GM18870 (cell line): Measurements from ENCODE around the gene RBFOX2.
"Not testable (repeated sequence)": the region's sequence is repeated elsewhere in the genome, so short reads cannot be mapped to it uniquely, and the experiment has no call there.

Source experiments
- ATAC-seq: cut with Tn5 transposase; IDR thresholded peaks from one replicate; pipeline ENCODE4 v1.9.1; 2021; ENCODE audit warnings: moderate library complexity; ENCODE audit not compliant: unreplicated experiment

Gene RBFOX2

DNA sequence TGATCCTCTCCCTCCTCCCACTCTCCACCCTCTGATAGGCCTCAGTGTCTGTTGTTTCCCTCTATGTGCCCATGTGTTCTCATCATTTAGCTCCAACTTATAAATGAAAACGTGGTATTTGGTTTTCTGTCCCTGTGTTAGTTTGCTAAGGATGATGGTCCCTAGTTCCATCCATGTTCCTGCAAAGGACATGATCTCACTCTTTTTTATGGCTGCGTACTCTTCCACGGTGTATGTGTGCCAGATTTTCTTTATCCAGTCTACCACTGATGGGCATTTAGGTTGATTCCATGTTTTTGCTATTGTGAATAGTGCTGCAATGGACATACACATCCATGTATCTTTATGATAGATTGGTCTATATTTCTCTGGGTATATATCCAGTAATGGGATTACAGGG is 15.9 kb upstream of the RBFOX2 start:
- ATAC-seq: not testable (repeated sequence)

DNA sequence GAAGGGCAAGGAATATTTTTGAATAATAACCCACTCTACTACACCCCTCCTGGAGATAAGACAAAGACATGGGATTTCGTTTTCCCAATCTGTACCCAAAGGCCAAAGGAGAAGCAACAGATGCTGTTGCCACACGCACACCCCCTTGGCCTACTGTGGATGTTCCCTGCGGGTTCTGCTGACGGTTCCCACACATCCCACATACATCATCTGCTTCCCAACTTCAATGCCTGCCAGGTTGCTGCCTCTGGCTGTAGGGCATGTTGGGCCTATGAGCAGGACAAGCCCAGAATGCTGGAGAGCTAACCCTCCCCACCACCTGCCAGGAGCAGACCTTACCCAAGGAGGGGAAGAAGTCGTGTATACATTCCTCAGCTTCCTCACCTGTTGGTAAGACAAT is 13.6 kb upstream of the RBFOX2 start:
- ATAC-seq: no peak

- no peak for ATAC-seq
These were observed 10.5 kb upstream of the RBFOX2 start for GRCh38 chr22:36039125-36039524.

DNA sequence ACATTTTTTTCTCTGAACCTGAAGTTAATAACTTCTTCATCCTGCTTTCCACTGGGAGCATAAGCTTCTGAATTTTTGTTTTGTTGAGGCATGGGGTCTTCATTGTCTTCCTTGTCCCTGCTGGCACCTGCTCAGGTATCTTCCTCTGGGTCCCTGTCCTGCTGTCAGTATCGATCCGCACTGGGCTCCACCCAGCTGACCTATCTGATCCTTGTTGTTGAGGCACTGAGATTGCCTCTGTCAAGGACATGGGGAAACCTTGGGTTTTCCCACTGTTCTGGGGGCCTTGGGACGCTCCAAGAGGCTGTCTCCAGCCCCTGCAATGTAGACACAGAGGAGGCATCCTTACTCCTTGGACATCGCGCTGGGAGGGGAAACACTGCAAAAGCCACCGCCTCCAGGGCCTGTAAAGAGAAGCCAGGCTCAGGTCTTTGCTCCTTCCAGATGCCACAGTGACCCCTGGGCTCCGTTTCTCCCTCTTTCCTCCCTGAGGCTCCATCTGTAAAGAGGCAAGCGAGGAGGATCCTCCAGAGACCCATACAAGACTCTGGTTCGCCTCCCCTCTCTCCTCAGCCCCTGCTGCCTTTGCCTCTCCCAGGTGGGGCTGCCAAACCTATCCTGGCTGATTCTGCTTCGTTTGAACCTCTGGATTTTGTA is 8.6 kb upstream of the RBFOX2 start:
- no peak for ATAC-seq

DNA sequence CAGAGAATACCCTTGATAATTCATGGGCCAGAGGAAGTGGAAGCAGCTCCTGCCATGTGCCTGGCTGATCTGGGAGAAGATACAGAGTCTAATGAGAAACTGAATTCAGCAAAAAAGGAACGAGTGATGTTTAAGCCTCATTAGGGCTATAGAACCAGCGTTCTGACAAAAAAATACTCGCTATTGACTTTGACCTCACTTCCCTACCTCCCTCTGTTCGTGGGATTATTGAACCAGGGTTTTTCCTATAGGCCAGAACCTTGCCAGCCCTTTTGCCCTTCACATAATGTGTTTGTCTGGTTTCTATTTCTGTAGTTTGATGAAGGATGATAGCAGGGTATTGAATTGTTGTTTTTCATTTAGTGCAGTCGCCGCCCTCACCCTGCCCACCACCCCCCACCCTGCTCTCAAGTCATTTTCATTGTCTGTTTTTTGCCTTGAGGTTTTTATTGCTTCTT is 7.6 kb upstream of the RBFOX2 start:
- no peak for ATAC-seq

DNA sequence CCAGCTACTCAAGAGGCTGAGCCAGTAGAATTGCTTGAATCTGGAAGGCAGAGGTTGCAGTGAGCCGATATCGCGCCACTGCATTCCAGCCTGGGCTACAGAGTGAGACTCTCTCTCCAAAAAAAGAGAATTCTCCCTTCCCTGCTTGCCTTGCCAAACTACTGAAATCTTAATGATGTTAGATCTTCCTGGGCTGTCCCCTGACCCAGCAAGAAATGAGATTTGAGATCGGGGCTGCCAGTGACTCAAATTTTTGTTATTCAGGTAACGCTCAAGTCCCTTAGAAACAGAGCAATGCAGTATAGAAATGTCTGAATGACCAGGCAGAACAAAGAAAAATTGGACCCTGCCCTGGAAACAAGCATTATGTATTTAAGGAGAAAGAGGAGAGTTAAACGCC is 4.0 kb upstream of the RBFOX2 start:
- no peak for ATAC-seq

- no peak for ATAC-seq
These were observed 757 bp upstream of the RBFOX2 start for GRCh38 chr22:36029406-36029755.

- ATAC-seq: no peak
These were observed 534 bp downstream of the RBFOX2 start for GRCh38 chr22:36027935-36028645.

GRCh38 chr22:36027579-36027934 is 1.1 kb downstream of the RBFOX2 start:
- no peak for ATAC-seq

- ATAC-seq: no peak
These were observed 1.9 kb downstream of the RBFOX2 start for GRCh38 chr22:36026741-36027140.

GRCh38 chr22:36022697-36023096 is 5.9 kb downstream of the RBFOX2 start:
- ATAC-seq: no peak

DNA sequence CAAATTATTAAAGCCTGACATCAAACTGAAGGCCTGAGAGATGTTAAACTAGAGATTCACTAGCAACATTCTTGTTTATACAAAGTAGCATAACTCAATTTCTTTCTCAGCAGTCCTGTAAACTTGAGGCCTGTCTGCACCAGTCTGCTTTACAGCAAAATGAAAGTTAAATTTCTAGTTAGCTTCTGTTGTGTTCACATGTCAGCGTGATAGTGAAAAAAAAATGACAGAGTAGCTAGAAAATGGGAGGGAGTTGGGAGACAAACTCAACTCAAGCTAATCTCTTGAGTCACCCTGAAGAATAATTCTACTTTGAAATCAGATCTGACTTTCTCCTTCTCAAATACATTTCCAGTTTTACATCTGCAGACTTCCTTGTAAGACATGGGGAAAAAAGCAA is 6.5 kb downstream of the RBFOX2 start:
- no peak for ATAC-seq

DNA sequence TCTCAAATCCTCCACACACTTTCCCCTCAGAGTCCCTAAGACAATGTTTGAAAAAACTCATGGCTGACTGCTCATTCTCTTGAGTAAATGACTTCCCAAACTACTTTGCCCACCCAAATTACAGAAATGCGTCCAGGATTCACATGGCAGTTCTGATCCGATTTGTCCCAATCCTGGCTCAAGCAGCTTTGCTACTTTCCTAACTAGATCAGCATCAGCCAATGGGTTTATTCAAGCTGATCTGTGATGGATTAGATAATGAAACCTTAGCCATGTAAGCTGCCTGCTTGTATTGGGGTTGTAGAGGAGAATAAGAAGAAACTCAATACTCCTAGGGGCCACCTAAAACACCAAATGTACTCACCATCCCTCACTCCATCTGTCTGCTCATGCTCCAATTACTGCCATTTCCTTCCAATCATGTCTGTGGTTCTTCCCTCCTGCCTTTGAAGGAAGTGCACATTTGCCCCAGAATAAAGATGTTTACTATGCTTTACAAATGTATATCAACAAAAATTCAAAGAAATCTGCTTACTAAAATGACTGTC is 6.9 kb downstream of the RBFOX2 start:
- no peak for ATAC-seq

DNA sequence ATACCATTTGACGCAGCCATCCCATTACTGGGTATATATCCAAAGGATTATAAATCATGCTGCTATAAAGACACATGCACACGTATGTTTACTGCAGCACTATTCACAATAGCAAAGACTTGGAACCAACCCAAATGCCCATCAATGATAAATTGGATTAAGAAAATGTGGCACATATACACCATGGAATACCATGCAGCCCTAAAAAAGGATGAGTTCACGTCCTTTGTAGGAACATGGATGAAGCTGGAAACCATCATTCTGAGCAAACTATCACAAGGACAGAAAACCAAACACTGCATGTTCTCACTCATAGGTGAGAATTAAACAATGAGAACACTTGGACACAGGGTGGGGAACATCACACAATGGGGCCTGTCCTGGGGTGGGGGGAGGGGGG is 7.8 kb downstream of the RBFOX2 start:
- not testable (repeated sequence) for ATAC-seq

- no peak for ATAC-seq
These were observed 11.0 kb downstream of the RBFOX2 start for GRCh38 chr22:36017651-36018091.

GRCh38 chr22:36016684-36017083 is 11.9 kb downstream of the RBFOX2 start:
- no peak for ATAC-seq

DNA sequence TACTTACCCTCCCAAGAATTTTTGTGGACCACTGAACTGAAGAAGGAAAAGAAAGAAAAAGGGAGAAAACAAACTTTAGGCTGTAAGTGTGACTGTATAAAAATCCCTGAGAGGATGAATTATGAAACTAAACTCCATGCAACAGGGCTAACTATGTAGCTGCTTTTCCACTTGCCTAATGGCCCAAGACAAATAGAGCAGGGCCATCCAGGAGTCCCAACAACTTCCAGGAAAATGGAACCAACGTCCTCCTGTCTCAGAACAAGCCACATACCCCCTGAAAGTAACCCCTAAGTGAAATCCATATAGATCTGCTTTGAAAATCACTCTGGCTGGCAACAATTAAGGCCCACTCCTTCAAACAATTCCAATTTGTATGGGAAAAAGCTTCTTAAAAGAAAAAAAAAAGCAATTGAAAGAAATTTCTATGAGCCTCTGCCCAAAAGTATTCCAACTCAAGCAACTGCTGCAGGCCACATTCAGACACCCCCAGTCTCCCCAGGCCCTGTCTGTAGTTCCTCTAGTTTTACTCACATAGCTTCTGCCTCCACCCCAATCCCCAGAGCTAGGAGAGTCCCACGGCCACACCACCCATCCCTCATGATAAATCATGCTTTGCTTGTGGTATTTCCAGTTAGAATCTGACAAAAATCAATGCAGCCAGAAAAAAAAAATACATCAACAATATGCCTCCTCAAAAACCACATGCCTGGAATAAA is 12.7 kb downstream of the RBFOX2 start:
- no peak for ATAC-seq

DNA sequence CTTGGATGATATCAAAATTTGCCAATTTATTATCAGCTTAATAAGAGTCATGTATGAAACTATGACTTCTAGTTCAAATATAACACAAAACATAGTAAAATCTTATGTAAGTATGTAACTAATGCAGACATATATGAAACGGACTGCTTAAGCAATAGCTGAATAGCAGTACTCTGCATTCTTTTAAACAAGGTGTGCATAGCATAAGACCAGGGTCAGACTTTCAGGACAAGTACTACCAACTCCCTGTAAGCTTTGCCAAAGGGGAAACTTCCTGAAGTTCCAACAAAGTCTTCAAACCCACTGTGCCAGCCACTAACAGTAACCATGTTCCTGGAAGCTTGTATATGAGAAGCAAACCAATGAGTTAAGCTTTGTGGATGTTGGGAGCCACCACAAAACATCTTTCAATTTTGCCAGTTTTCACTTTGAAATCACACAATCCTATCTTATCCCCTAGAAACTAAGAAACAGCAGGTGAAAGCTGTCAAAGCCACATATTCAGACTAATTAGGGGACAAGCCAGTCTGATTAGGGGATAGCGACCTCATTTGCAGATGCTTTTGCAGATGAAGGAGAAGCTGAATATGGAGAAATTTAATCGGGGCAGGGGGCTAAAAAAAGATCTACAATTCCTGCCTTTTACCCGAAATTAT is 13.3 kb downstream of the RBFOX2 start:
- ATAC-seq: no peak

- no peak for ATAC-seq
These were observed 14.0 kb downstream of the RBFOX2 start for GRCh38 chr22:36014546-36015074.

DNA sequence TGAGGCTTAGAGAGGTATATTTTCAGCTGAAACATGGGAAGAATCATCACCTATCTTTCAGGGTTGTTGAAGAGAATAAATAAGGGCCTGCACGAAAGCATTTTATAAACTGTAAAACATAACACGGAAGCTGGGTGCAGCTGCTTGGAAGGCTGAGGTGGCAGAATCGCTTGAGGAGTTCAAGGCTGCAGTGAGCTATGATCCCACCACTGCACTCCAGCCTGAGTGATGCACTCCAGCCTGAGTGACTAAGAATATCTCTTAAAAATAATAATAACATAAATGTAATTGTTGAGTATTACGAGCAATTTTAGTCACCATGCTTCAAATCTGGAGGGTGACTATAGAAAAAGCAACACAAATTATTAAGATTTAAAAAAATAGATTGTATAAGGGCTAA is 16.3 kb downstream of the RBFOX2 start:
- ATAC-seq: no peak

- no peak for ATAC-seq
These were observed 17.7 kb downstream of the RBFOX2 start for GRCh38 chr22:36010882-36011281.
